OCI-LY7 (cell line): ENCODE results near the gene ARL10. TPM values are rescaled to one million over a fixed set of nuclear protein-coding genes. Genes with fewer than 3 reads are reported as not detected.

Experiments used
- BruUV-seq: library from RNA; stranded (reverse); fragments of 400-500 nt; replicated peaks from 2 replicates; lab custom pipeline; 2021; lab: Mats Ljungman, UMichigan
- CTCF ChIA-PET: fragments of 300-600 bp; sonication (Branson Sonifier 250); formaldehyde crosslinking; loops from one replicate; lab custom pipeline; 2022; ENCODE audit warnings: antibody characterized with exemption; ENCODE audit not compliant: unreplicated experiment; lab: Charles Lee
- POLR2A ChIA-PET: fragments of 300-600 bp; sonication (Branson Sonifier 250); formaldehyde crosslinking; loops from one replicate; lab custom pipeline; 2022; ENCODE audit warnings: antibody characterized with exemption; lab: Charles Lee
- DNase-seq: peaks from one replicate; pipeline ENCODE4 v3.0.0-alpha.2; 2015; ENCODE audit warnings: low spot score
- H2AFZ ChIP-seq: fragments of 200-600 bp; sonication (generic), shearing (Covaris generic); 2 replicates; pipeline ENCODE4 v1.6.1; 2014; ENCODE audit warnings: mild to moderate bottlenecking, antibody characterized with exemption, low read length, moderate library complexity
- H3K27ac ChIP-seq: fragments of 200-600 bp; sonication (generic); 2 replicates; pipeline ENCODE4 v1.5.1; 2014; ENCODE audit warnings: mixed run types, low read depth, mild to moderate bottlenecking, moderate library complexity, low read length, inconsistent platforms; ENCODE audit not compliant: poor library complexity, severe bottlenecking
- H3K36me3 ChIP-seq: fragments of 200-600 bp; sonication (generic); 2 replicates; pipeline ENCODE4 v1.6.1; 2014; ENCODE audit warnings: mild to moderate bottlenecking, antibody characterized with exemption, low read length, moderate library complexity, mixed read lengths; ENCODE audit not compliant: insufficient read depth
- H3K4me1 ChIP-seq: fragments of 200-600 bp; sonication (generic); 2 replicates; pipeline ENCODE4 v1.5.1; 2014; ENCODE audit warnings: mild to moderate bottlenecking, low read length; ENCODE audit not compliant: insufficient read depth, poor library complexity, severe bottlenecking
- H3K4me2 ChIP-seq: fragments of 200-600 bp; sonication (generic); 2 replicates; pipeline ENCODE4 v1.6.1; 2014; ENCODE audit warnings: mild to moderate bottlenecking, low read length
- H3K4me3 ChIP-seq: fragments of 200-600 bp; sonication (generic); 2 replicates; pipeline ENCODE4 v1.5.1; 2014; ENCODE audit warnings: mild to moderate bottlenecking, low read depth, low read length; ENCODE audit not compliant: poor library complexity, severe bottlenecking
- H3K79me2 ChIP-seq: fragments of 200-600 bp; sonication (generic); 2 replicates; pipeline ENCODE4 v1.6.1; 2016; ENCODE audit warnings: low read depth, mild to moderate bottlenecking, low read length, moderate library complexity, mixed read lengths; ENCODE audit not compliant: insufficient read depth
- H3K9me2 ChIP-seq: fragments of 200-600 bp; sonication (generic); 2 replicates; pipeline ENCODE4 v1.6.1; 2016; ENCODE audit warnings: mild to moderate bottlenecking, low read length, mixed read lengths; ENCODE audit not compliant: insufficient read depth
- H3K9me3 ChIP-seq: fragments of 200-600 bp; sonication (generic); 2 replicates; pipeline ENCODE4 v1.6.1; 2014; ENCODE audit warnings: mild to moderate bottlenecking, mixed run types, low read length, mixed read lengths
- H4K20me1 ChIP-seq: fragments of 200-600 bp; sonication (generic); 2 replicates; pipeline ENCODE4 v1.6.1; 2014; ENCODE audit warnings: mild to moderate bottlenecking, antibody characterized with exemption, low read length, moderate library complexity, mixed read lengths; ENCODE audit not compliant: insufficient read depth
- EZH2phosphoT487 ChIP-seq: fragments of 200-600 bp; sonication (generic); IDR thresholded peaks from 2 replicates; pipeline ENCODE4 v1.6.1; 2018; ENCODE audit warnings: low read depth, borderline replicate concordance, mild to moderate bottlenecking, mixed run types, antibody characterized with exemption, low read length, moderate library complexity, mixed read lengths
- intact Hi-C: fragments of 100-400 bp; cut with micrococcal nuclease; formaldehyde crosslinking; loops from one replicate; pipeline ENCODE4 v1.10.0; 2022; ENCODE audit not compliant: unreplicated experiment
- total RNA-seq, 2 experiments: library from RNA; depleted of rRNA in 1 of 2; stranded (reverse); fragments of >200 nt in 1 of 2; shearing (Covaris generic) in 1 of 2; gene quantifications; 2 replicates each; pipeline ENCODE4 v1.2.3, GENCODE V29; 2014 to 2022
- TF ChIP-seq, protein P1 (sequence below): fragments of 200-600 bp; sonication (generic); conservative IDR thresholded peaks from 2 replicates; pipeline ENCODE4 v1.5.1; 2014; ENCODE audit warnings: mild to moderate bottlenecking, antibody characterized with exemption, low read length, moderate library complexity, mixed read lengths

Gene ARL10
- total RNA-seq, 2 experiments from 2014 or later, result 0.06 TPM; not detected in 1

DNA sequence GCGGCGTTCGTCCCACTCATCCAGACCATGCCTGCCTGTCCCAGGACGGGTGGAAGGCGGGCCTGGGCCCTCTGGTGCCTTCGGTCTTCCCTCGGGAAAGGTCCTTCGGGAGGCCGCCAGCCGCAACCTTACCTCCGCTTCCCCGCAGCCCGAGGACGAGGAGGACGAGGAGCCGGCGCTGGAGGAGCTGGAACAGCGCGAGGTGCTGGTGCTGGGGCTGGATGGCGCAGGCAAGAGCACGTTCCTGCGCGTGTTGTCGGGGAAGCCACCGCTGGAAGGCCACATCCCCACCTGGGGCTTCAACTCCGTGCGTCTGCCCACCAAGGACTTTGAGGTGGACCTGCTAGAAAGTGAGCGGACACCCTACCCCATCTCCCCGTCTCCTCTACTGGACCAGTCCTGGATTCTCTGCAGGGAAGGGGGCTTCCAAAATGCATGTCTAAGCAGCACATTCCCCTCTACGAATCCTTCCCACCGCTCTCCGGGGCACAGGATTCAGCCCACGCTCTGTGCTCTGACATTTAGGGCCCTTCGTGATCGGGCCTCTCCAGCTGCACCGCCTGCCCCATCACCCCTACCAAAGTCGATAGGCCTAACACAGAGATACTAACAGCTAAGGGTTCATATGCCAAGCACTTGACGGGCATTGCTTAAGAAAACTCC, 1.1 kb downstream of the ARL10 start:
- Histone ChIP-seq H3K36me3 (no peaks in the 10 kb centered on the region), H3K27ac (no peak overlapping the region), H3K4me1 (peaks cover 10% of the 10 kb centered on the region), H3K9me2 (no peaks in the 10 kb centered on the region), H3K79me2 (no peaks in the 10 kb centered on the region; the same call in 1 of the 2 replicates), H4K20me1 (no peaks in the 10 kb centered on the region; the same call in 1 of the 2 replicates), H2AFZ (no peak overlapping the region), H3K4me2 (no peak overlapping the region), H3K4me3 (no peak overlapping the region), H3K9me3 (no peaks in the 10 kb centered on the region)
- CTCF ChIA-PET, result no interaction called here
- no peak for DNase-seq
- intact Hi-C loops, result no loop called here
- BruUV-seq, result no TSS peak
- TF ChIP-seq, protein P1, sequence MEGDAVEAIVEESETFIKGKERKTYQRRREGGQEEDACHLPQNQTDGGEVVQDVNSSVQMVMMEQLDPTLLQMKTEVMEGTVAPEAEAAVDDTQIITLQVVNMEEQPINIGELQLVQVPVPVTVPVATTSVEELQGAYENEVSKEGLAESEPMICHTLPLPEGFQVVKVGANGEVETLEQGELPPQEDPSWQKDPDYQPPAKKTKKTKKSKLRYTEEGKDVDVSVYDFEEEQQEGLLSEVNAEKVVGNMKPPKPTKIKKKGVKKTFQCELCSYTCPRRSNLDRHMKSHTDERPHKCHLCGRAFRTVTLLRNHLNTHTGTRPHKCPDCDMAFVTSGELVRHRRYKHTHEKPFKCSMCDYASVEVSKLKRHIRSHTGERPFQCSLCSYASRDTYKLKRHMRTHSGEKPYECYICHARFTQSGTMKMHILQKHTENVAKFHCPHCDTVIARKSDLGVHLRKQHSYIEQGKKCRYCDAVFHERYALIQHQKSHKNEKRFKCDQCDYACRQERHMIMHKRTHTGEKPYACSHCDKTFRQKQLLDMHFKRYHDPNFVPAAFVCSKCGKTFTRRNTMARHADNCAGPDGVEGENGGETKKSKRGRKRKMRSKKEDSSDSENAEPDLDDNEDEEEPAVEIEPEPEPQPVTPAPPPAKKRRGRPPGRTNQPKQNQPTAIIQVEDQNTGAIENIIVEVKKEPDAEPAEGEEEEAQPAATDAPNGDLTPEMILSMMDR, result no peak
- TF ChIP-seq EZH2phosphoT487, result no peak
- POLR2A ChIA-PET, result interaction anchor here (1.2 kb wide), 1 partner anchor 14 kb away, joined by 6 read pairs; no protein-coding TSS in a partner anchor

GRCh38 chr5:176368726-176369125, 3.4 kb downstream of the ARL10 start:
- Histone ChIP-seq H4K20me1 (no peaks in the 10 kb centered on the region; the same call in 1 of the 2 replicates), H3K9me2 (no peaks in the 10 kb centered on the region), H3K79me2 (no peaks in the 10 kb centered on the region), H3K4me1 (peaks cover 3% of the 10 kb centered on the region), H3K27ac (no peak overlapping the region), H3K4me3 (no peak overlapping the region), H3K4me2 (no peak overlapping the region), H2AFZ (no peak overlapping the region), H3K36me3 (no peaks in the 10 kb centered on the region), H3K9me3 (no peaks in the 10 kb centered on the region)
- ChIA-PET POLR2A (interaction anchor here (0.6 to 1.6 kb wide), 2 partner anchors 20 to 1821 kb away, joined by 3 read pairs; no protein-coding TSS in a partner anchor), CTCF (no interaction called here)
- intact Hi-C loops, result no loop called here
- no peak for DNase-seq
- BruUV-seq, result no TSS peak
- TF ChIP-seq, protein P1, result no peak
- TF ChIP-seq EZH2phosphoT487, result no peak
